Stimulated activated CD8-positive, alpha-beta memory T cell treated with anti-CD3 and anti-CD28 coated beads, Interleukin-7, amount 100 ng/mL, for 1 hour (primary cell): ENCODE measurements around the gene CARS1.
"Not testable (repeated sequence)": the region's sequence is repeated elsewhere in the genome, so short reads cannot be mapped to it uniquely, and the experiment has no call there.

Source experiments
- DNase-seq, 2 donors: peaks; one replicate each; pipeline ENCODE4 v3.0.0-alpha.2; 2020; ENCODE audit warnings: low read depth in 2 of 2

Gene CARS1

DNA sequence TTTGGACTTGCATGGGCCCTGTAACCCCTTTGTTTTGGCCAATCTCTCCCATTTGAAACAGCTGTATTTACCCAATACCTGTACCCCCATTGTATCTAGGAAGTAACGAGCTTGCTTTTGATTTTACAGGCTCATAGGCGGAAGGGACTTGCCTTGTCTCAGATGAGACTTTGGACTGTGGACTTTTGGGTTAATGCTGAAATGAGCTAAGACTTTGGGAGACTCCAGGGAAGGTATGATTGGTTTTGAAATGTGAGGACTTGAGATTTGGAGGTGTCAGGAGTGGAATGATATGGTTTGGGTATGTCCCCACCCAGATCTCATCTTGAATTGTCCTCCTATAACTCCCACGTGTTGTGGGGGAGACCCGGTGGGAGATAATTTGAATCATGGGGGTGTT, 6.2 kb upstream of the CARS1 start:
- not testable (repeated sequence) for DNase-seq

DNA sequence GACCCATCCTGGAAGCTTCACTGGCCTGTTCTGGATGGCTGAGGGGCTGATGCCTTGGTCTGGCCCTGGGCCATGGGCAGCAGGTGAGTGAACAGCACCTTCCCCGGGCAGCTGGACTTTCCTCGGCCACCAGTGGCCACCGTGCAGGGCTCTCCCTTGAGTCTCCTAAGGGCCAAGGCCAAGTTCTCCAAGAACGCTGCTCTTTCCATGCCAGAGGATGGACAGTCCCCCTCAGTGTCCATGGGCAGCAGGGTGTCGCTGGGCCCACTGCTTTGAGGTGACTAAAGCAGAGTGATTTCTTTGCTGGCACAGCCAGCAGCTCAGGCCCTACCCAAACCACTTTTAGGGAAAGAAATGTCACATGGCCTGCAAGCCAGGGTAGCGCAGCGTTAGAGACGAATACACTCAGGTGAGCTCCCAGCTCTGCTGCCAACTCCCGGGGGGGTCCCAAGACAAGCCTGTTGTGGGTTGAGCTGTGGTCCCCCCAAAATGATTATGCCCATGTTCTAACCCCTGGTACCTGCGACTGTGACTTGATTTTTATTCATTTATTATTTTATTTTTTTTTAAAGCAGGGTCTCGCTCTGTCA, 3.3 kb upstream of the CARS1 start:
- no peak for DNase-seq

- no peak for DNase-seq
Measured at GRCh38 chr11:3058753-3059664, 1.8 kb upstream of the CARS1 start.

DNA sequence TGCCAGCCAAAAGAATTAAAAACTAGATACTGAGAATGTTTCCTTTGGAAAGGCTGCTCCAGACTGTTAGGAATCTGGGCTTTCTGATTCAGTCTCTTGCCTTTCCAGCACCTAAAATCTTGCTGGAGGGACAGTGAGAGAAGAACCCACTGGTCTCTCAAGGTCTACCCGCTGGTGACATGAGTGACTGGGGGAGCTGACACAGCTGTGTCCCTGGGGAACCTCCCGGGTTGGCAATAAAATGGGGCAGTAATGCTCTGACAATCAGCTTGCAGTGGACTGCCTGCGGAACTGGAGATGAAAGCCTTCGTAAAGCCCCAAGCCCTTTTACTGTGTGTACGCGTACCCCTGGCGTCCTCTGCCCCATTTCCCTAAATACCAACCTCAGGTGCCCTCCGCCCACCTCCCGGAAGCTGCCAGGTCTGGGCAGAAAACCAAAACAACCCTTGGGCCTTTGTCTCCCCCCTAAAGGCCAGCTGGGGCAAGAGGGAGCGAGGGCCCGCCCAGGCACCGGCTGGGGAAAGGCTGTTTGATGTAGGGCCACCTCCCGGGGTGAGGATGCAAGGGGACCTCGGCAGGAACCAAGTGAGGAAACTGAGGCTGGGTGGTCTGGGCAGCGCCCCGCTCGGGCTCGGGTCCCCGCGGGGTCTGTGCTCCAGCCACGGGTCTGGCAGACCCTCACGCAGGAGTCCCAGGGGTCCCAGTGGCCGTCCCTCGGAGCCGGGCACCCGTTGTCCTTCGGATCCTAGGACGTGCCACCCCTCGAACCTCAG, 741 bp downstream of the CARS1 start:
- DNase-seq = no peak

- DNase-seq = no peak
Measured at GRCh38 chr11:3055891-3056290, 1.3 kb downstream of the CARS1 start.

GRCh38 chr11:3052567-3052966, 4.7 kb downstream of the CARS1 start:
- DNase-seq = no peak

DNA sequence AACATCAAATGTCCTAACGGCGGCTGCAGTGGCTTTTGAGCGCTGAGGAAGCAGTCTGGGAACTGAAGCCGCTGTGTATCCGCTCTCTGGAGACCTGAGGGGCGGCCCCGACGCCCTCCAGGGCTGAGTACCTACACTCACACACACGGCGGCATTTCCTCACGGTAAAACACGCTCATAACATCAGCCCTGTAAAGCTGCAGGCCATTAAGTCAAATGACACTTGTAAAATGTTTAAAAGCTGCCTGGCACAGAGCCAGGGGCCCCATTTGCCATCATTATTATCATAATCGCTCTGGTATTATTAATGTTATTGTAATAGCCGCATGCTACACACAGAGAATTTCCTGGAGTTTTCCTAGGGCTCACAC, 5.1 kb downstream of the CARS1 start:
- DNase-seq = no peak

- no peak for DNase-seq
Measured at GRCh38 chr11:3051196-3052108, 5.8 kb downstream of the CARS1 start.

- DNase-seq = no peak
Measured at GRCh38 chr11:3050386-3051195, 6.6 kb downstream of the CARS1 start.

- DNase-seq = peak; percentile 26 to 49
Measured at GRCh38 chr11:3049430-3050243, 7.6 kb downstream of the CARS1 start.

- no peak for DNase-seq
Measured at GRCh38 chr11:3047637-3048036, 9.6 kb downstream of the CARS1 start.

GRCh38 chr11:3046641-3047040, 10.6 kb downstream of the CARS1 start:
- no peak for DNase-seq

GRCh38 chr11:3046190-3046589, 11.0 kb downstream of the CARS1 start:
- DNase-seq = no peak

- no peak for DNase-seq
Measured at GRCh38 chr11:3044915-3045314, 12.3 kb downstream of the CARS1 start.

- no peak for DNase-seq
Measured at GRCh38 chr11:3044004-3044403, 13.2 kb downstream of the CARS1 start.

- DNase-seq = no peak
Measured at GRCh38 chr11:3043315-3043871, 13.8 kb downstream of the CARS1 start.

- no peak for DNase-seq
Measured at GRCh38 chr11:3042496-3043314, 14.5 kb downstream of the CARS1 start.

- DNase-seq = no peak
Measured at GRCh38 chr11:3041699-3042441, 15.4 kb downstream of the CARS1 start.
